GM18873 (cell line): ENCODE results near the gene SYNJ2.

Experiments
- ATAC-seq: cut with Tn5 transposase; IDR thresholded peaks from one replicate; pipeline ENCODE4 v1.9.1; 2021; ENCODE audit warnings: mild to moderate bottlenecking, moderate library complexity, moderate number of reproducible peaks; ENCODE audit not compliant: unreplicated experiment, low FRiP score

Gene SYNJ2

GRCh38 chr6:157996918-157997702, 15.4 kb downstream of the SYNJ2 start:
- ATAC-seq: no peak

- ATAC-seq: no peak
Observed at GRCh38 chr6:157997893-157998608, 16.4 kb downstream of the SYNJ2 start.

GRCh38 chr6:157998707-157999167, 17.1 kb downstream of the SYNJ2 start:
- no peak for ATAC-seq

- no peak for ATAC-seq
Observed at GRCh38 chr6:157999168-158000051, 17.7 kb downstream of the SYNJ2 start.

- ATAC-seq: no peak
Observed at GRCh38 chr6:158000530-158001307, 19.1 kb downstream of the SYNJ2 start.

GRCh38 chr6:158002249-158002950, 20.7 kb downstream of the SYNJ2 start:
- no peak for ATAC-seq

GRCh38 chr6:158002951-158003853, 21.5 kb downstream of the SYNJ2 start:
- ATAC-seq: no peak

- ATAC-seq: no peak
Observed at GRCh38 chr6:158003910-158004700, 22.4 kb downstream of the SYNJ2 start.

- no peak for ATAC-seq
Observed at GRCh38 chr6:158004701-158005095, 23.0 kb downstream of the SYNJ2 start.

GRCh38 chr6:158005626-158006180, 24.0 kb downstream of the SYNJ2 start:
- no peak for ATAC-seq

GRCh38 chr6:158006331-158006730, 24.7 kb downstream of the SYNJ2 start:
- no peak for ATAC-seq

- ATAC-seq: no peak
Observed at GRCh38 chr6:158006821-158007570, 25.3 kb downstream of the SYNJ2 start.

- ATAC-seq: no peak
Observed at GRCh38 chr6:158008864-158009113, 27.1 kb downstream of the SYNJ2 start.

GRCh38 chr6:158009114-158009891, 27.6 kb downstream of the SYNJ2 start:
- ATAC-seq: no peak

GRCh38 chr6:158009935-158010585, 28.4 kb downstream of the SYNJ2 start:
- no peak for ATAC-seq
